ENCODE data around the gene BRD4. TPM values are rescaled to one million over a fixed set of nuclear protein-coding genes. Genes with fewer than 3 reads are reported as not detected.

Gene BRD4
- total RNA-seq, 1 donor, result 29.3 TPM

DNA sequence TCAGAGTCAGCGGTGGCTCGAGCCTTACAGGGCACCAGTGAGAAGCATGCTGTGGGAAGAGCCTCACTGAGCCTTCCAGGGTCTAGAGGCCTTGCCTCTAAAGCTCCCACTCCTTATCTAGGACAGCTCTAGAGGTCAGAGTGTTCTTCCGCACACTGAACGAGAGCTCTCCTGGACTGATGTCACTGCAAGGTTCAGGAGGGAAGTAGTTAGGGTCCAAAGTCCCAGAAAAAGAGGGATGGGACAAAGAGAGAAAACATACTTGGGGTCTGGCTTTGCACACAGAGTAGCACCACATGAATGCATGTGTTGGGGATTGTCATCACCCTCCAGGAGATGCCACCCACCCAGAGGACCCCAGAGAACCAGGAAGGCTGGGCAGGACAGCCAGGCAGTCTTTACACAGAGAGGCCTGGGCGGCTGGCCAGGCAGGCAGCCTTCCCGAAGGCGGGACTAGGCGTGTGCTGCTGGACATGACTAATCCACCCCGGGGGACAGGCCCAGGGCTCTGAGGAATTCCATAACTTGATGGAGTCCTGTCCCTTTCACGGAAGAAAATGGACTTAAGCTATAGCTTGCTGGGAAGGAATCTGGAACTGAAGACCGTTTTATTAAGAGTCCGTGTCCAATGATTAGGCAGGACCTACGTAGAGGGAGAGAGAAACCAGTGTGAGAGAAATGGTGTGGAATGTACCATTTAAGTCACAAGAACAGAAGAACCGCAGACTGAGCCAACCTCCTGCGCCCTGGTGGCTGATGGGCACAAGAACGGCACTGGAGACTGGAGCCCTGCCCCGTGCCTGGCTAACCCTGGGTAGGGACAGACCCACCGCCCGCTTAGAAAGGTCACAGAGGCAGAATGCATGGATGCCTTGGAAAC is 83.5 kb downstream of the BRD4 start:
- Histone ChIP-seq H3K27me3 (ENCODE audit: insufficient read depth, low read length) (no peaks in the 10 kb centered on the region), H3K4me1 (ENCODE audit: insufficient read depth, low read length) (no peaks in the 10 kb centered on the region), H3K9me3 (ENCODE audit: low read depth, low read length) (no peaks in the 10 kb centered on the region), H3K4me3 (ENCODE audit: low read length) (no peak overlapping the region)

DNA sequence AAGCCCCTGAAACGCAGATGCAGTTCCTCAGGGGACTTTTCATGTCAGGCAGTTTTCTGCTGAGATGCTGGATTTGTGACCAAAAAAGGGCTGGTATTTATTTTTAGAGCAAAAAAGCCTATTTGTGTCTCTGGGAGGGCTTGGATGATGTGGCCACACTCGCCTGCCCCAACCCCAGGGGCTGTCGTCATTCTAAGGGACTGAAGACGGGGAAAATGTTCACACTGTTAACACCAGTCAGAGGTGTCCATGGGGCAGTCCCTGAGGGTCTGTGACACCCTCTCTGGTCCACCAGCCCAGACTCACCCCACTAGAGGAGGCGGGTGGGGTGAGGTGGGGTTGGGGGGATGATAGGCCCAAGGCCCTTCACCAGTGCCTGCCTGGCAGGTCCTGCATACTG is 84.2 kb downstream of the BRD4 start:
- Histone ChIP-seq H3K9me3 (ENCODE audit: low read depth, low read length) (no peaks in the 10 kb centered on the region), H3K4me1 (ENCODE audit: insufficient read depth, low read length) (no peaks in the 10 kb centered on the region), H3K4me3 (ENCODE audit: low read length) (no peak overlapping the region), H3K27me3 (ENCODE audit: insufficient read depth, low read length) (no peaks in the 10 kb centered on the region)

DNA sequence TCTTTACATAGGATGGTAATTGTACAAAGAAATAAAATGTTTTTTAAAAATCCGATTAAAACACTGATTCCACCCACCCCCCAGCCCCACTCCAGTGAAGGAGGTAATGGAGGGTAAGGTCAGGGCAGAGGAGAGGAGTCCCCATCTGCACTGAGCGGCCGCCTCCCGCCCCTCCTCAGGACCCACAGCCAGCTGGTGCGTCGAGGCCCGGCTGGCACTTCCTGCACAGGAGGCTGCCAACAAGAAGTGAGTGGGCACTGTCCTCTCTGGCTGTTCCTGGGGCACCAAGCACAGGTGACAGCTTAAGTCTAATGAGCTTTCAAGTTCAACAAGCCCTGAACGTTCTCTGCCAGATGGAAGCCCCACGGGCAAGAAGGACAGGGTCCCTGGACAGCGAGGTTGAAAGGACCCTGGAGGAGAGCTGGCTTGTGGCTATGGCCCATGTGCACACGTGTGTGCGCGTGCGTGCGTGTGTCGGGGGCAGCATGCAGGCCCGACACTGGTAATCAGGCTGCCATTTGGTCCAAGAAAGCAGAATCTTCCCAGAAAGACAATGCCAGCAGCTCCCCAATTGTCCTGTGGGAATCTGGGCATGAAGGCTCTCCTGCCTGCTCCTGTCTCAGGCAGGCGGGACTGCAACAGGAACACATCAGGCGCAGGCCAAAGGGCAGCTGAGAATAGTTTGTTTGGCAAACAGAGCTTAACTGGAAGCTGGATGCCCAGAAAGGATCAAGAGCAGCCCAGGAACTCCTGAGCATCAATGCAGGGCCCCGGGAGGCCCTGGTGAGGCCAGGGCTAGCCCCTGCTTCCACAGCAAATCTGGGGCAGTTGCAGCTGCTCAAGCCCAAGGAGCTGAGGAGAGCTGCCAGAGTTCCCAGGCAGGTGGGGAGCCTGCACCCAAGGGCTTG is 85.0 kb downstream of the BRD4 start:
- Histone ChIP-seq H3K9me3 (ENCODE audit: low read depth, low read length) (no peaks in the 10 kb centered on the region), H3K4me1 (ENCODE audit: insufficient read depth, low read length) (no peaks in the 10 kb centered on the region), H3K4me3 (ENCODE audit: low read length) (no peak overlapping the region), H3K27me3 (ENCODE audit: insufficient read depth, low read length) (no peaks in the 10 kb centered on the region)

DNA sequence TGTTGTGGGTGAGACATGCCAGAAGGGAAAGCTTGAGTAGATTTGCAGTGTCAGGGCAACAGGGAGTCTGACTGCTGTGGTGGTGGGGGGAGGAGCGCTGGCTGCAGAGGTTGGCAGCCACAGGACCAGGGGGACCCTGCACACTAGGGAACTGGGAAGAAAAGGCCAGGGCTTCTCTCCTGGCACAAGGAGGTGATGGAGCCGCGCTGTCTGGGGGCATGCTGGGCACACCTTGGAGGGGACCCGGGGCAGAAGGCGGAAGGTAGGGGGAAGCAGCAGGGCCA is 86.2 kb downstream of the BRD4 start:
- H3K4me3 ChIP-seq (ENCODE audit: low read length), result no peak overlapping the region
- no peaks in the 10 kb centered on the region for H3K9me3 ChIP-seq (ENCODE audit: low read depth, low read length)
- H3K27me3 ChIP-seq (ENCODE audit: insufficient read depth, low read length), result no peaks in the 10 kb centered on the region
- no peaks in the 10 kb centered on the region for H3K4me1 ChIP-seq (ENCODE audit: insufficient read depth, low read length)

DNA sequence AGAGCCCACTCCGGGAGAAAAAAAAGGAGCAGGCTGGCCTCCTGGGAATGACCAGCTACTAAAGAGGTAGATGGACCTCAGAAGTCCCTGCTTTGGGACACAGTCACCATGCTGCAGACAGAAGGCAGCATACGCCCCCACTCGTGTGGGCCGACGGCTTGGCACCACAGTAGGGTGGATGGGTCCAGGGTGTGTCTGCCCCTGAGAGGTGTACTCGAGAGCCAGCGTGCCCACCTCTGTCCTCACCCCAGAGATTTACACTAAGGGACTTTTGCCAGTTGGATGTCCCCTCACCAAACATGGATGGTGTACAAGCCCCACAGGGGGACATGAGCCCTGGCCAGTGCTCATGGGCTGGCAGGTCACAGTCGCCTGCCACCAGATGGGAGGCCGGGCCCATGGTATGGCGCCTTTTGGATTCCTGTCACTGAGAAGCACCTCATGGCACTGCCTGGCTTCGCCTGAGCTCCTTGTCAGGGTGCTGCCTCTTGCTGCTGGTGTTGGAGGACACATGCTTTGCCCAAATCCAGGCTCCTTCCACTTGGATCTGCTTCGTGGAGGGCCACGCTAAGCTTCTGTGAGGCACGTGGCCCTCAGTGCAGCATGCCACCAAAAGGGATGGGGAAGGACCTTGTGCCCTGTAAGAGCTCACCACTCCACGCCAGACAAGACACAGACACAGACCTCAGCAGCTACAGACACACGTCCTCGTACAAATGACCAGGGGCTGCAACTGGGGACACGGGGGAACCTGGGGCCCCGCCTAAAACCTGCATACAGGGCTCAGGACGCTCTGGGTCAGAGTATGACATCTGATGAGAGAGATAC is 86.8 kb downstream of the BRD4 start:
- H3K27me3 ChIP-seq (ENCODE audit: insufficient read depth, low read length), result no peaks in the 10 kb centered on the region
- no peak overlapping the region for H3K4me3 ChIP-seq (ENCODE audit: low read length)
- H3K9me3 ChIP-seq (ENCODE audit: low read depth, low read length), result no peaks in the 10 kb centered on the region
- H3K4me1 ChIP-seq (ENCODE audit: insufficient read depth, low read length), result no peaks in the 10 kb centered on the region

DNA sequence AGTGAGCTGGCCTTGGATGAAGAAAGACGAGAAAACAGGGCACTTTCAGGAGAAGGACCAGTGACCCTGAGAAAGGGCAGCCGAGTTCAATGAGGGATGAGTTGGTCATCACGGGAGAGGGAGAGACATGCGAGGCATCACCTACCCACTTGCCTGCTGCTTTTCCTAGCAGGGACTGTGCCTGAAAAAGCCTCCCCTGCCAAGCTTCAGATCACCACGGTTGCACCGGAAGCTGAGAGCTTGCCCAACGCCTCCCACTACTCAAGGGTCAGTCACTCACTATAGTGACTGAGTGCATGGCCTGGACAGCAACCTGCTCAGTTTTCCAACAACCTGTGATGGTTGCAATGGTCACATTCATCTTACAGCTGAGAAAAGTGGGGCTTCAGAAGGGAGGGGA is 87.5 kb downstream of the BRD4 start:
- no peaks in the 10 kb centered on the region for H3K4me1 ChIP-seq (ENCODE audit: insufficient read depth, low read length)
- H3K27me3 ChIP-seq (ENCODE audit: insufficient read depth, low read length), result no peaks in the 10 kb centered on the region
- no peak overlapping the region for H3K4me3 ChIP-seq (ENCODE audit: low read length)
- H3K9me3 ChIP-seq (ENCODE audit: low read depth, low read length), result no peaks in the 10 kb centered on the region

DNA sequence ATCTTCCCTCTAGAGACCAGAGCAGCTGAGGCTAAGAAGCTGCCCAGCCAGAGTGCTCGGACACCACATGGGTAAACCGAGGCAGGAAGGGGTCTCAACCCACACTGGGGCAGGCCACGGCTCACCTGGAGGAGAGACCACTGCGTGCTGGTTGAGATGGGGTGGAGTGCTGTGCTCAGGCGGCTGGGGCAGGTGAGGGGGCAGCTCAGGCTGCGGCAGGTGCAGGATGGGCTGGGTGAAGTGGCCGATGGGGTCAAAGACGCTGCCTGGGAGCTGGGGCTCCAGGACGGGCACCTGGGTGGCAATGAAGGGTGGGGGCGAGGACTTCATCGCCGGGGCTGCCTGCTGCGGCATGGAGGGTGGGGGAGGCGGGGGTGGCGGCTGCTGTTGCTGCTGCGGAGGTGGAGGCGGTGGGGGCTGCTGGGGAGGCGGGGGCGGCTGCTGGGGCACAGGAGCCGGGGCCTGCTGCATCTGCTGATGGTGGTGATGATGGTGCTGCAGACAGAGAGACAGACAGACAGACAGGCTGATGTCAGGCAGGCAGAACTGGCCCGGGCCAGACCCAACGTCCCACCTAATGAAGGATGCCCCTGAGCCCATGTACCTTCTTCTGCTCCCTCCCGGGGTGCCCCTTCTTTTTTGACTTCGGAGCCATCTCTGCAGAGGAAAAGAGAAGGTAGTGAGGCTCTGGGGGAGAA is 88.1 kb downstream of the BRD4 start:
- no peaks in the 10 kb centered on the region for H3K4me1 ChIP-seq (ENCODE audit: insufficient read depth, low read length)
- H3K27me3 ChIP-seq (ENCODE audit: insufficient read depth, low read length), result no peaks in the 10 kb centered on the region

DNA sequence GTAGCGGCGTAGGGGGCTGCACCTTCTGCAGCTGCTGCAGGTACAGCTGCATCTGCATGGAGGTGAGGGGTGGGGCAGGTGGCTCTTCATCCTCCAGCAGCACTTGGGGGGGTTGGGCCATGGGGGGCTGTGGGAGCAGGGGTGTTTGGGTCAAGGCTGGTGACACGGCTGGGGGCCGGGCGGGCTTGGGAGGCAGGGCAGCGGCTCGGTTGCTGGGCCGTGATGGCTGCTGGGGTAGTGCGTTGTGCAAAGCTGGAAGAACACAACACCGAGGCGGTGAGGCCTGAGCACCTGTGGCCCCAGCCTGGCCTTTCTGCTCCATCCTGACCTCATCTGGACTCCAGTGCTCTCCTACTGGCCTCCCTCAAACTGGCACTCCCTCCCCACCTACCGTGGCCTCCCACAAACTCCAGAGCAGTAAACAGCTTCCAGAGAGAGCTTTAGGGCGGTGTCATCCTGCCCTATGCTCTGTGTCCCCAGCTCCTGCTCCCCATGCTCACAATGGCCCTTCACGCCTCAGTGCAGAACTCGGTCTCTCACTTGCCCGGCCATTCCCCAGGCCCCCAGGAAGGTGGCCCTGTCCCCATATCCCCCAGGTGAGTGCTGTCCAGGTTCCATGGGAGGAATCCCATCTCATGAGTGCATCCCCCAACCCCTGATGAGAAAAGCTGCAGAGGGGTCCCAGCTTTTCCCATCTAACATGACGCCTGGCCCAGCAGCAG is 88.9 kb downstream of the BRD4 start:
- Histone ChIP-seq H3K27me3 (ENCODE audit: insufficient read depth, low read length) (no peaks in the 10 kb centered on the region), H3K4me1 (ENCODE audit: insufficient read depth, low read length) (no peaks in the 10 kb centered on the region), H3K9me3 (ENCODE audit: low read depth, low read length) (no peaks in the 10 kb centered on the region), H3K4me3 (ENCODE audit: low read length) (no peak overlapping the region)

More for the DNA sequence above, 88.1 kb downstream of the BRD4 start:
- H3K4me3 ChIP-seq (ENCODE audit: low read length), result no peak overlapping the region
- no peaks in the 10 kb centered on the region for H3K9me3 ChIP-seq (ENCODE audit: low read depth, low read length)

DNA sequence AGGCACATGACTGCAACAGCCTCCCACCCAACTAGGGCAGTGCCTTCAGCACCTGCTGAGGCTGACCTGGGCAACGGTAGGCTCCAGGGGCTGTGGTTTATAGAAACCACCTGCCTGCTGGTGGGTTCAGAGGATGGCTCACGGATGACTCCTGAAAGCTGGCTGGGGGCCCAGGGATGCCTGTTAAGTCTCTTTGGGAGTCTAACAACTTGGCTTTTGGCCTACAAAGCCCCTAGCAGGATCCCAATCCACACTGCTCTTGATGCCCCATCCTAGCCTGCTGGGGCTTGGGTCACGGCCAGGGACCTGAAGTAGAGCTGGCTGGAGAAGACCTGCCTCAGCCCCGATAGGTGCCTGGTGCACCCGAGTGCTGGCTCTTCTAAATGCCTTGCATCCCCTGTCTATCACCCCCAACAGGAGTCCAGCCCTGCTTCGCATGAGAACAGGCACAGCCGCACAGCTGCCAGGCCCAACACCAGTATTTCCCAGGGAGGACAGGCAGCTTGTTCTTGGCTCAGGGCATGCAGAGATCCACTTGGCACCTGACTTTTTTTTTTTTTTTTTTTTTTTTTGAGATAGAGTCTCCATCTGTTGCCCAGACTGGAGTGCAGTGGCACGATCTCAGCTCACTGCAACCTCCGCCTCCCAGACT is 91.0 kb downstream of the BRD4 start:
- H3K4me3 ChIP-seq (ENCODE audit: low read length), result no peak overlapping the region
- no peaks in the 10 kb centered on the region for H3K4me1 ChIP-seq (ENCODE audit: insufficient read depth, low read length)
- H3K27me3 ChIP-seq (ENCODE audit: insufficient read depth, low read length), result no peaks in the 10 kb centered on the region
- no peaks in the 10 kb centered on the region for H3K9me3 ChIP-seq (ENCODE audit: low read depth, low read length)

DNA sequence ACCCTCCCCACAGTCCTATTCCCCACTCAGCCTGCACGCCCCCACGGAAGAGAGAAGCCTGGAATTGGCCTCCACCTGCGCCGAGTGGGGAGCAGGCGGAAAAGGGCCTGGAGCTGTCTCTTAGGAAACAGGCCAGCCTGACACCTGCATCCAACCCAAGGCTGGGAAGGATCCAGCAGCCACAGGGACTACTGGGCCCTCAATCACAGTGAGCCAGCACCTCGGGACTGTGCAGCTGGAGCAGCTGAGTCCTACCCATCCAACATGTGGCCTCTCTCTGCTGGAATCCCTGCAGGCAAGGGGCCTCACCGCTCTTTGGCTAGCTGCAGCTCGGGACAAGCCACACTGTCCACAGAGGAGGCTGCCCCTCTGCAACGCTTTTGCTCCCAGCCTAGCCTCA is 91.8 kb downstream of the BRD4 start:
- H3K9me3 ChIP-seq (ENCODE audit: low read depth, low read length), result no peaks in the 10 kb centered on the region
- no peaks in the 10 kb centered on the region for H3K27me3 ChIP-seq (ENCODE audit: insufficient read depth, low read length)
- no peak overlapping the region for H3K4me3 ChIP-seq (ENCODE audit: low read length)
- no peaks in the 10 kb centered on the region for H3K4me1 ChIP-seq (ENCODE audit: insufficient read depth, low read length)

DNA sequence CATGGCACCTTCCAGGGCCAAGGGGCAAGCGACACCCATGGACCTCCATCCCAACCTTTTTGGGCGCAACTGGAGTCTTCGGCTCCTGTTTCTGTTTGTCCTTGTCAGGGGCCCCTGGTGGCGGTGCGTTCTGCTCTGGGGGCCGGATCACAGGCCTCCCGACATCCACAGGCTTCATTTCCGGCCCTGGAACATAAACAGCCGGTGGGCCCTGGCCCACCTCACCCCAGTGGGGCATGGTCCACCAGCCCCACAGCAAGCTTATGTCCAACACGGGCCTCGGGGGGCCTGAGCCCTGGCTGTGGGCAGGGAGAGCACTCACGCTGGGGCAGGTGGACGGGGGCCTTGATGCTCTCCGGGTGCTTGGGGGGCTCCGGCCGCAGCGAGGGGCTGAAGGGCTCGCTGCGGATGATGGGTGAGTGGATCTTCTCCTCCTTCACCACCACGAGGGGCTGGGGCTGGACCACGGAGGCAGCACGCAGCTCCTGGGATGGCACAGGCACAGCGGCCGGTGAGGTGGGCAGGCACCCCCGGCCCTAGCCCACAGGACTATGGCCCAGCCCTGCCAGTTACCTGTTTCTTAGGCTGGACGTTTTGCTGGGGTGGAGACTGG is 92.9 kb downstream of the BRD4 start:
- Histone ChIP-seq H3K9me3 (ENCODE audit: low read depth, low read length) (no peaks in the 10 kb centered on the region), H3K4me1 (ENCODE audit: insufficient read depth, low read length) (peaks cover under 1% of the 10 kb centered on the region), H3K4me3 (ENCODE audit: low read length) (no peak overlapping the region), H3K27me3 (ENCODE audit: insufficient read depth, low read length) (no peaks in the 10 kb centered on the region)

DNA sequence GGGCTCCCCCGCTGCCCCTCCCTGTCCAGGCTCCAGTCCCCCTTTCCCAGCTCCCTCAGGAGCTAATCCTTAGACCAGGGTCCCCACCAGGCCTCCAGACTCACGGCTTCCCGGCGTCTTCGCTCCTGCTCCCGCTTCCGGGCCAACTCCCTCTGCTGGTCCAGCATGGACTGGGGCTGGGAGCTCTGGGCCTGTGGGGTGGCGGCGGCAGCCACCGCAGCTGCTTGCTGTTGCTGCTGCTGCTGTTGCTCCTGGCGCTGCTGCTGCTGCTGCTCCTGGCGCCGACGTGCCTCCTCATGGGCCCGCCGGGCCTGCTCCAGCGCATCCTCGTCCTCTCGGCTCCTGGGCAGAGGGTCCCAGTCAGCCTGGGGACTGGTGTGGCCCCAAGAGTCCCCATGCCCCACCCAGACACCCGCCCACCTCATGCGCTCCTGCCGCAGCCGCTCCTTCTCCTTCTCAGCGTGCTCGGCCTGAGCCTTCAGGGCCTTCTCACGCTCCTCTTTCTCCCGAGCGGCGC is 93.6 kb downstream of the BRD4 start:
- H3K4me3 ChIP-seq (ENCODE audit: low read length), result no peak overlapping the region
- H3K4me1 ChIP-seq (ENCODE audit: insufficient read depth, low read length), result peaks cover 7% of the 10 kb centered on the region
- no peaks in the 10 kb centered on the region for H3K27me3 ChIP-seq (ENCODE audit: insufficient read depth, low read length)
- H3K9me3 ChIP-seq (ENCODE audit: low read depth, low read length), result no peaks in the 10 kb centered on the region

Measured in mononuclear cell (primary cell).